H1 (cell line): ENCODE data around the gene GNAI1. TPM values are rescaled to one million over a fixed set of nuclear protein-coding genes. Genes with fewer than 3 reads are reported as not detected.

Experiments
- CTCF ChIA-PET: fragments of 300-600 bp; sonication (Branson Sonifier 250); formaldehyde crosslinking; loops from one replicate; lab custom pipeline; 2021; ENCODE audit not compliant: partially characterized antibody; lab: Charles Lee
- POLR2A ChIA-PET: fragments of 300-600 bp; sonication (Branson Sonifier 250); formaldehyde crosslinking; loops from one replicate; lab custom pipeline; 2021; ENCODE audit warnings: inconsistent platforms; ENCODE audit not compliant: partially characterized antibody; lab: Charles Lee
- DNase-seq, 2 experiments: peaks; one replicate each; pipeline versions ENCODE4 v3.0.0 to v3.0.0-alpha.2; 2010 to 2022; ENCODE audit warnings: low spot score in 2 of 2, low read depth in 1 of 2, mixed read lengths in 1 of 2
- FAIRE-seq: peaks from 2 replicates; lab custom pipeline; 2011; peaks lifted over from hg19 to GRCh38; lab: Jason Lieb, UNC
- H2AFZ ChIP-seq: 2 replicates; pipeline ENCODE4 v1.8.1; 2012; ENCODE audit warnings: low read length, inconsistent platforms
- H2AK5ac ChIP-seq: 2 replicates; pipeline ENCODE4 v1.6.1; 2013; ENCODE audit warnings: low read depth, low read length
- H2BK120ac ChIP-seq: replicated peaks from 2 replicates; pipeline ENCODE3; 2013; ENCODE audit warnings: low read depth, low read length, inconsistent platforms
- H2BK12ac ChIP-seq: 2 replicates; pipeline ENCODE4 v1.6.1; 2013; ENCODE audit warnings: low read depth, low read length
- H2BK15ac ChIP-seq: 2 replicates; pipeline ENCODE4 v1.6.1; 2013; ENCODE audit warnings: low read length
- H2BK20ac ChIP-seq: 2 replicates; pipeline ENCODE4 v1.6.1; 2013; ENCODE audit warnings: low read length
- H2BK5ac ChIP-seq: 2 replicates; pipeline ENCODE4 v1.6.1; 2013; ENCODE audit warnings: low read depth, low read length
- H3K14ac ChIP-seq: 2 replicates; pipeline ENCODE4 v1.6.1; 2013; ENCODE audit warnings: inconsistent platforms; ENCODE audit not compliant: insufficient read length
- H3K18ac ChIP-seq: 2 replicates; pipeline ENCODE4 v1.6.1; 2013; ENCODE audit warnings: low read length; ENCODE audit errors: extremely low read depth
- H3K23ac ChIP-seq: 2 replicates; pipeline ENCODE4 v1.6.1; 2013; ENCODE audit warnings: inconsistent platforms; ENCODE audit not compliant: insufficient read length
- H3K23me2 ChIP-seq: 2 replicates; pipeline ENCODE4 v1.6.1; 2013; ENCODE audit warnings: low read depth, low read length
- H3K27ac ChIP-seq: 2 replicates; pipeline ENCODE4 v1.6.1; 2011; ENCODE audit warnings: low read depth, low read length, inconsistent platforms
- H3K27me3 ChIP-seq, 4 experiments: replicated peaks in 1 of 4; 1 replicate in 1 of 4; 2 replicates in 3 of 4; pipeline versions ENCODE4 v1.6.1 to v1.8.1; 2011 to 2013; ENCODE audit warnings: low read length in 3 of 4, mild to moderate bottlenecking in 3 of 4, inconsistent platforms in 2 of 4, mixed read lengths in 2 of 4, moderate library complexity in 1 of 4; ENCODE audit not compliant: control insufficient read depth in 3 of 4, insufficient read depth in 3 of 4; ENCODE audit errors: extremely low read depth in 1 of 4
- H3K36me3 ChIP-seq, 4 experiments: 2 replicates each; pipeline versions ENCODE4 v1.6.1 to v1.8.1; 2011 to 2013; ENCODE audit warnings: mild to moderate bottlenecking in 4 of 4, low read length in 3 of 4, moderate library complexity in 2 of 4, control low read depth in 1 of 4, inconsistent platforms in 1 of 4; ENCODE audit not compliant: insufficient read depth in 4 of 4, control insufficient read depth in 2 of 4
- H3K4ac ChIP-seq: replicated peaks from 2 replicates; pipeline ENCODE3; 2013; ENCODE audit warnings: low read length, low read depth, mixed read lengths, inconsistent platforms; ENCODE audit not compliant: insufficient read length
- H3K4me1 ChIP-seq, 4 experiments: replicated peaks in 1 of 4; 1 replicate in 1 of 4; 2 replicates in 3 of 4; pipeline versions ENCODE4 v1.6.1 to v1.8.1; 2011 to 2013; ENCODE audit warnings: low read length in 3 of 4, inconsistent platforms in 2 of 4, mixed read lengths in 1 of 4; ENCODE audit not compliant: insufficient read depth in 4 of 4, control insufficient read depth in 3 of 4
- H3K4me2 ChIP-seq, 2 experiments: 2 replicates each; pipeline versions ENCODE4 v1.6.1 to v1.8.1; 2011 to 2013; ENCODE audit warnings: low read depth in 2 of 2, low read length in 2 of 2, control low read depth in 1 of 2, inconsistent platforms in 1 of 2, mild to moderate bottlenecking in 1 of 2; ENCODE audit not compliant: insufficient read depth in 1 of 2
- H3K4me3 ChIP-seq, 4 experiments: fragments of 200-600, 300-600 bp in 1 of 4; sonication (generic), shearing (Covaris generic), sonication (Bioruptor Twin) in 1 of 4; 2 replicates each; pipeline versions ENCODE4 v1.5.1 to v1.8.1; 2011 to 2016; ENCODE audit warnings: low read length in 4 of 4, low read depth in 3 of 4, control low read depth in 2 of 4, inconsistent platforms in 2 of 4, mild to moderate bottlenecking in 2 of 4, mixed read lengths in 1 of 4, moderate library complexity in 1 of 4; ENCODE audit not compliant: insufficient read depth in 2 of 4; ENCODE audit errors: extremely low read depth in 1 of 4
- H3K56ac ChIP-seq: replicated peaks from 2 replicates; pipeline ENCODE3; 2013; ENCODE audit warnings: low read depth, mild to moderate bottlenecking, mixed read lengths, low read length, inconsistent platforms; ENCODE audit not compliant: insufficient read length
- H3K79me1 ChIP-seq: 2 replicates; pipeline ENCODE4 v1.6.1; 2013; ENCODE audit warnings: low read depth, low read length, control low read depth
- H3K79me2 ChIP-seq, 2 experiments: 2 replicates each; pipeline versions ENCODE4 v1.6.1 to v1.8.1; 2012 to 2013; ENCODE audit warnings: low read length in 2 of 2, mild to moderate bottlenecking in 2 of 2, inconsistent platforms in 1 of 2; ENCODE audit not compliant: insufficient read depth in 2 of 2, control insufficient read depth in 1 of 2
- H3K9ac ChIP-seq, 4 experiments: replicated peaks in 1 of 4; 1 replicate in 1 of 4; 2 replicates in 3 of 4; pipeline versions ENCODE4 v1.6.1 to v1.8.1; 2011 to 2013; ENCODE audit warnings: low read depth in 3 of 4, low read length in 3 of 4, control low read depth in 2 of 4, mild to moderate bottlenecking in 2 of 4, moderate library complexity in 2 of 4, inconsistent platforms in 1 of 4; ENCODE audit errors: extremely low read depth in 1 of 4
- H3K9me3 ChIP-seq, 2 experiments: 2 replicates each; pipeline versions ENCODE4 v1.6.1 to v1.8.1; 2012 to 2013; ENCODE audit warnings: mild to moderate bottlenecking in 2 of 2, moderate library complexity in 2 of 2, control low read depth in 1 of 2, inconsistent platforms in 1 of 2, low read depth in 1 of 2, low read length in 1 of 2, mixed read lengths in 1 of 2; ENCODE audit not compliant: insufficient read depth in 2 of 2
- H4K20me1 ChIP-seq, 2 experiments: replicated peaks in 1 of 2; 2 replicates each; pipeline versions ENCODE3 to v1.8.1; 2011 to 2013; ENCODE audit warnings: inconsistent platforms in 2 of 2, low read length in 2 of 2, mild to moderate bottlenecking in 1 of 2; ENCODE audit not compliant: insufficient read depth in 2 of 2, control insufficient read depth in 1 of 2
- H4K5ac ChIP-seq: 2 replicates; pipeline ENCODE4 v1.6.1; 2013; ENCODE audit warnings: low read length, low read depth, mixed read lengths, inconsistent platforms; ENCODE audit not compliant: insufficient read length
- H4K8ac ChIP-seq: 2 replicates; pipeline ENCODE4 v1.8.0; 2013; ENCODE audit warnings: mild to moderate bottlenecking, moderate library complexity, low read length, inconsistent platforms; ENCODE audit not compliant: insufficient read depth; ENCODE audit errors: extremely low read depth
- H4K91ac ChIP-seq: replicated peaks from 2 replicates; pipeline ENCODE3; 2013; ENCODE audit warnings: low read length, mixed read lengths, inconsistent platforms; ENCODE audit not compliant: insufficient read length
- BCL11A ChIP-seq, 2 experiments: IDR thresholded peaks; one replicate each; pipeline ENCODE4 v1.6.1; 2011; ENCODE audit warnings: low read depth in 2 of 2, low read length in 2 of 2, mild to moderate bottlenecking in 2 of 2
- EGR1 ChIP-seq: IDR thresholded peaks from 2 replicates; pipeline ENCODE4 v1.6.1; 2011; ENCODE audit warnings: low read depth, low read length, borderline replicate concordance
- GABPA ChIP-seq: IDR thresholded peaks from 2 replicates; pipeline ENCODE4 v1.6.1; 2011; ENCODE audit warnings: mild to moderate bottlenecking, low read length, moderate library complexity, borderline replicate concordance; ENCODE audit not compliant: insufficient read depth
- HDAC6 ChIP-seq: IDR thresholded peaks from one replicate; pipeline ENCODE4 v1.7.1; 2012; ENCODE audit warnings: low read depth, mild to moderate bottlenecking, inconsistent platforms, low read length, moderate library complexity
- NANOG ChIP-seq: IDR thresholded peaks from 2 replicates; pipeline ENCODE4 v1.6.1; 2011; ENCODE audit warnings: low read length, low read depth, mild to moderate bottlenecking, inconsistent platforms; ENCODE audit not compliant: insufficient read depth, poor library complexity, severe bottlenecking
- NRF1 ChIP-seq: IDR thresholded peaks from 2 replicates; pipeline ENCODE4 v1.6.1; 2011; ENCODE audit warnings: mild to moderate bottlenecking, low read depth, low read length, improper control_type of control experiment
- RAD21 ChIP-seq, 2 experiments: IDR thresholded peaks in 1 of 2; conservative IDR thresholded peaks in 1 of 2; 2 replicates each; pipeline ENCODE4 v1.6.1; 2011; ENCODE audit warnings: low read depth in 2 of 2, low read length in 2 of 2, improper control_type of control experiment in 1 of 2, inconsistent platforms in 1 of 2, mild to moderate bottlenecking in 1 of 2, moderate library complexity in 1 of 2
- RBBP5 ChIP-seq: IDR thresholded peaks from 2 replicates; pipeline ENCODE4 v1.7.1; 2012; ENCODE audit warnings: low read depth, mild to moderate bottlenecking, inconsistent platforms, low read length, moderate library complexity, borderline replicate concordance
- RNF2 ChIP-seq: fragments of 200-900, 300-1000 bp; sonication (generic); IDR thresholded peaks from 2 replicates; pipeline ENCODE4 v1.7.1; 2016; ENCODE audit warnings: borderline replicate concordance, low read depth, mild to moderate bottlenecking, antibody characterized with exemption, low read length; ENCODE audit not compliant: poor library complexity, severe bottlenecking; ENCODE audit errors: missing control alignments
- SIRT6 ChIP-seq: IDR thresholded peaks from one replicate; pipeline ENCODE4 v1.7.1; 2012; ENCODE audit warnings: low read length, inconsistent platforms
- SRF ChIP-seq: IDR thresholded peaks from 2 replicates; pipeline ENCODE4 v1.6.1; 2011; ENCODE audit warnings: mild to moderate bottlenecking, low read depth, low read length, moderate library complexity
- TAF1 ChIP-seq: IDR thresholded peaks from 2 replicates; pipeline ENCODE4 v1.6.1; 2011; ENCODE audit warnings: mild to moderate bottlenecking, low read depth, low read length
- TAF7 ChIP-seq: optimal IDR thresholded peaks from 2 replicates; pipeline ENCODE3; 2011; ENCODE audit warnings: low read depth, mild to moderate bottlenecking, inconsistent platforms, low read length, moderate library complexity, borderline replicate concordance
- WGBS, 2 experiments: shearing (Covaris generic) in 1 of 2; methylation state at CpG; one replicate each; pipeline versions ENCODE4 v1.1.6 to v1.1.7; 2013 to 2015; ENCODE audit warnings: low lambda C conversion rate in 2 of 2, mixed read lengths in 2 of 2, inconsistent platforms in 1 of 2, low coverage in 1 of 2, missing lambda C conversion rate in 1 of 2; ENCODE audit not compliant: insufficient replicate concordance in 2 of 2, insufficient coverage in 1 of 2, insufficient read length in 1 of 2; ENCODE audit errors: extremely low coverage in 1 of 2, missing lambda C conversion rate in 1 of 2; 5-methylcytosine and 5-hydroxymethylcytosine counted together
- polyA plus RNA-seq, 7 experiments: library from polyadenylated mRNA; depleted of rRNA in 3 of 7; stranded (reverse) in 5 of 7; unstranded in 2 of 7; fragments of >200 nt in 5 of 7; fragments of 200-250 nt in 2 of 7; gene quantifications; 1 replicate in 5 of 7; 2 replicates in 1 of 7; 4 replicates in 1 of 7; pipeline versions ENCODE4 v1.2.1 to v1.2.3, GENCODE V29; 2011 to 2013; ENCODE audit warnings: missing spikeins in 2 of 7, mixed read lengths in 2 of 7
- total RNA-seq: library from RNA; stranded (reverse); fragmentation: NEBNext Ultra II Directional; extraction: Animal tissue kit (Norgen Biotek cat#: 25700); gene quantifications from 2 replicates; pipeline ENCODE4 v1.2.1, GENCODE V29; 2021

GNAI1 gene
- total and polyA plus RNA-seq, 2 of the 8 experiments (the other 6 are each of a cell fraction or from before 2014, with no cell fraction given), result 8.0 to 29.5 TPM

DNA sequence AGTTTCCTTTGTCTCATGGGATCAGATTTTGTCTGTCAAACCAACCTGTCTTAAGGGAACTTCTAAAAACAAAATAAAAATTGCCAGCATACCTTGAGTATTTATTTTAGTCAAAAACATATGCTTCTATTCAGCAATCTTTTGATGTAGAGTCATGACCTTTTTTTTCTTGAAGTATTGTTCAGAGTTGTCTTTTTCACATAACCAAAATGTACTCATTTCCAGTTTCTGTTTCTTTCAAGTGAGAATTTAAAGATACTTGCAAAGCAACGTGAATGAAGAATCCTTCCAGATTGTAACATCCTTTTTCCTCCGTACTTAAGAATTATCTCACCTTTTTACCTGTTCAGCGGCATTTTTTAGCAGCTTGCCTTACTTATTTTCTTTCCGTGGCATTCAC, 37.8 kb downstream of the GNAI1 start:
- POLR2A ChIA-PET, result interaction anchor here (1.2 kb wide), 1 partner anchor 13 kb away, joined by 3 read pairs; no protein-coding TSS in a partner anchor
- WGBS, 2 experiments, result 82% methylated on average over 4 of the region's 4 CpGs; no CpG with 5 or more reads in 1 of the 2 experiments
- no peak for TF ChIP-seq RNF2
- no peak for TF ChIP-seq SRF
- TF ChIP-seq HDAC6, result no peak
- no peak for TF ChIP-seq GABPA
- no peak for TF ChIP-seq NRF1
- no peak for TF ChIP-seq TAF1
- no peak for TF ChIP-seq BCL11A (IDR thresholded peaks at IDR 0.05; ENCODE audit: low read depth in 2 of 2, low read length in 2 of 2)
- TF ChIP-seq RAD21 (IDR thresholded peaks at IDR 0.05 in 1 of 2, conservative IDR thresholded peaks at IDR 0.05 in 1 of 2; ENCODE audit: low read depth in 2 of 2, low read length in 2 of 2), result no peak
- no peak for TF ChIP-seq EGR1
- TF ChIP-seq TAF7, result no peak
- TF ChIP-seq NANOG, result no peak
- no peak for TF ChIP-seq RBBP5
- TF ChIP-seq SIRT6, result no peak

More for the DNA sequence above, 37.8 kb downstream of the GNAI1 start:
- H2BK12ac ChIP-seq, result no peak overlapping the region
- no peak overlapping the region for H3K27ac ChIP-seq
- H2AK5ac ChIP-seq, result no peak overlapping the region
- H3K23me2 ChIP-seq, result no peaks in the 10 kb centered on the region
- H3K4me2 ChIP-seq, result 0 out of 4 replicates have a peak overlapping the region, but pooled peaks of 1 of the 2 experiments have one; percentile 38
- peaks cover 0 to 73% of the 10 kb centered on the region in 2 experiments; a peak in 3 of 4 replicates for H3K79me2 ChIP-seq
- H4K20me1 ChIP-seq, result peaks cover 0 to 2% of the 10 kb centered on the region in 2 experiments
- FAIRE-seq (peak; percentile 48), DNase-seq (no peak)
- no peak overlapping the region for H2AFZ ChIP-seq
- no peak overlapping the region for H4K8ac ChIP-seq
- no peaks in the 10 kb centered on the region; a peak in 1 of 8 replicates for H3K36me3 ChIP-seq
- H3K14ac ChIP-seq, result no peak overlapping the region
- H3K23ac ChIP-seq, result no peak overlapping the region
- no peak overlapping the region for H4K91ac ChIP-seq
- H2BK120ac ChIP-seq, result no peak overlapping the region
- no peak overlapping the region for H3K18ac ChIP-seq
- no peak overlapping the region for H3K4me3 ChIP-seq
- 0 out of 2 replicates have a peak, but pooled peaks cover 3% of the 10 kb centered on the region for H3K79me1 ChIP-seq
- H4K5ac ChIP-seq, result no peak overlapping the region
- no peak overlapping the region for H3K4ac ChIP-seq
- no peak overlapping the region for H2BK20ac ChIP-seq
- no peak overlapping the region for H2BK5ac ChIP-seq
- peaks cover 2 to 4% (median 3%) of the 10 kb centered on the region in 4 experiments; a peak in 4 of 7 replicates for H3K4me1 ChIP-seq
- H3K9ac ChIP-seq, result no peak overlapping the region
- no peak overlapping the region for H2BK15ac ChIP-seq
- CTCF ChIA-PET, result interaction anchor here (1.2 kb wide), 1 partner anchor 9 kb away, joined by 4 read pairs; no protein-coding TSS in a partner anchor
- H3K9me3 ChIP-seq, result no peaks in the 10 kb centered on the region
- H3K56ac ChIP-seq, result no peak overlapping the region
- no peaks in the 10 kb centered on the region for H3K27me3 ChIP-seq
